HCT116 (cell line): Measurements from ENCODE around the gene DOCK3. TPM values are rescaled to one million over a fixed set of nuclear protein-coding genes. Genes with fewer than 3 reads are reported as not detected.

Experiments
- ATAC-seq: fragments of 200-7000 bp; cut with Tn5 transposase; 2 replicates; pipeline ENCODE4 v1.9.1; 2020; ENCODE audit warnings: mild to moderate bottlenecking, moderate library complexity
- BruUV-seq: library from RNA; stranded (reverse); fragments of 400-500 nt; replicated peaks from 2 replicates; lab custom pipeline; 2021; lab: Mats Ljungman, UMichigan
- CTCF ChIA-PET: fragments of 300-600 bp; sonication (Branson Sonifier 250); formaldehyde crosslinking; loops from one replicate; lab custom pipeline; 2021; ENCODE audit warnings: antibody characterized with exemption; lab: Charles Lee
- POLR2A ChIA-PET: fragments of 300-600, 350-600 bp; sonication (Branson Sonifier 250); formaldehyde crosslinking; loops from one replicate; lab custom pipeline; 2021; ENCODE audit warnings: antibody characterized with exemption; lab: Charles Lee
- RAD21 ChIA-PET, 2 experiments: fragments of 300-600 bp; sonication (Branson Sonifier 250); formaldehyde crosslinking; loops; one replicate each; lab custom pipeline; 2023; ENCODE audit warnings: low total read pairs in 2 of 2; ENCODE audit not compliant: uncharacterized antibody in 2 of 2, unreplicated experiment in 2 of 2, low non-redundant PET in 1 of 2; lab: Charles Lee
- DNase-seq: peaks from one replicate; pipeline ENCODE4 v3.0.0-alpha.2; 2010; ENCODE audit warnings: low read depth, low spot score
- H2AFZ ChIP-seq: fragments of 200-600 bp; shearing (Covaris generic), sonication (generic); 2 replicates; pipeline ENCODE4 v1.6.1; 2017; ENCODE audit warnings: low read depth, mixed run types, mixed read lengths, antibody characterized with exemption, low read length; ENCODE audit not compliant: poor library complexity, severe bottlenecking
- H3K27ac ChIP-seq: 2 replicates; pipeline ENCODE4 v1.5.1; 2012; ENCODE audit warnings: low read depth, low read length
- H3K27me3 ChIP-seq: fragments of 200-600 bp; sonication (generic); 2 replicates; pipeline ENCODE4 v1.6.1; 2016; ENCODE audit warnings: mixed run types, low read length, mixed read lengths; ENCODE audit not compliant: insufficient read depth
- H3K36me3 ChIP-seq, 2 experiments: fragments of 200-500 bp in 1 of 2; fragments of 200-600 bp in 1 of 2; sonication (Bioruptor generic) in 1 of 2; sonication (generic) in 1 of 2; 2 replicates each; pipeline versions ENCODE4 v1.5.1 to v1.6.1; 2014 to 2016; ENCODE audit warnings: low read length in 2 of 2, inconsistent platforms in 1 of 2, mixed read lengths in 1 of 2, mixed run types in 1 of 2; ENCODE audit not compliant: insufficient read depth in 2 of 2, control insufficient read depth in 1 of 2
- H3K4me1 ChIP-seq, 2 experiments: fragments of 200-600 bp in 1 of 2; sonication (generic) in 1 of 2; 2 replicates each; pipeline versions ENCODE4 v1.5.1 to v1.6.1; 2012 to 2017; ENCODE audit warnings: low read length in 2 of 2, inconsistent platforms in 1 of 2, mild to moderate bottlenecking in 1 of 2, mixed read lengths in 1 of 2, mixed run types in 1 of 2, moderate library complexity in 1 of 2; ENCODE audit not compliant: insufficient read depth in 2 of 2, control insufficient read depth in 1 of 2
- H3K4me2 ChIP-seq: fragments of 200-600 bp; sonication (generic); 2 replicates; pipeline ENCODE4 v1.6.1; 2017; ENCODE audit warnings: mixed run types, low read length, mixed read lengths
- H3K4me3 ChIP-seq, 2 experiments: fragments of 200-600 bp in 1 of 2; sonication (generic) in 1 of 2; replicated peaks in 1 of 2; 2 replicates each; pipeline ENCODE4 v1.5.1; 2011 to 2016; ENCODE audit warnings: low read length in 2 of 2, control low read depth in 1 of 2, low read depth in 1 of 2, mild to moderate bottlenecking in 1 of 2, mixed read lengths in 1 of 2, mixed run types in 1 of 2
- H3K79me2 ChIP-seq: fragments of 200-600 bp; sonication (generic); 2 replicates; pipeline ENCODE4 v1.6.1; 2017; ENCODE audit warnings: mild to moderate bottlenecking, mixed run types, low read length, moderate library complexity, mixed read lengths; ENCODE audit not compliant: insufficient read depth
- H3K9ac ChIP-seq: fragments of 200-600 bp; sonication (generic); 2 replicates; pipeline ENCODE4 v1.6.1; 2016; ENCODE audit warnings: low read length, mixed read lengths
- H3K9me2 ChIP-seq: fragments of 200-600 bp; sonication (generic), shearing (Covaris generic); 2 replicates; pipeline ENCODE4 v1.6.1; 2017; ENCODE audit warnings: mixed run types, mild to moderate bottlenecking, moderate library complexity; ENCODE audit not compliant: insufficient read depth
- H3K9me3 ChIP-seq, 2 experiments: fragments of 200-500 bp in 1 of 2; fragments of 200-600 bp in 1 of 2; sonication (Bioruptor generic) in 1 of 2; sonication (generic) in 1 of 2; 2 replicates each; pipeline ENCODE4 v1.6.1; 2014 to 2017; ENCODE audit warnings: low read length in 2 of 2, mixed read lengths in 2 of 2, inconsistent platforms in 1 of 2, low read depth in 1 of 2, mild to moderate bottlenecking in 1 of 2, mixed run types in 1 of 2, moderate library complexity in 1 of 2; ENCODE audit not compliant: control insufficient read depth in 1 of 2, insufficient read depth in 1 of 2
- H4K20me1 ChIP-seq: fragments of 200-600 bp; sonication (generic), shearing (Covaris generic); 2 replicates; pipeline ENCODE4 v1.6.1; 2017; ENCODE audit warnings: mixed run types, mild to moderate bottlenecking, moderate library complexity; ENCODE audit not compliant: insufficient read depth
- ELF1 ChIP-seq: IDR thresholded peaks from 2 replicates; pipeline ENCODE4 v1.6.1; 2012; ENCODE audit warnings: low read depth, borderline replicate concordance
- JUND ChIP-seq: IDR thresholded peaks from 2 replicates; pipeline ENCODE4 v1.6.1; 2012
- MAX ChIP-seq: IDR thresholded peaks from 2 replicates; pipeline ENCODE4 v1.6.1; 2012
- POLR2A ChIP-seq: IDR thresholded peaks from 2 replicates; pipeline ENCODE4 v1.7.0; 2011; ENCODE audit warnings: borderline replicate concordance; ENCODE audit not compliant: insufficient read depth, insufficient read length; ENCODE audit errors: extremely low read depth
- POLR2AphosphoS5 ChIP-seq: IDR thresholded peaks from 2 replicates; pipeline ENCODE4 v1.6.1; 2011; ENCODE audit warnings: mild to moderate bottlenecking, low read depth, low read length, moderate library complexity
- SIN3A ChIP-seq: IDR thresholded peaks from 2 replicates; pipeline ENCODE4 v1.6.1; 2012; ENCODE audit warnings: low read depth
- SP1 ChIP-seq: IDR thresholded peaks from 2 replicates; pipeline ENCODE4 v1.6.1; 2012; ENCODE audit warnings: low read depth
- SRF ChIP-seq: IDR thresholded peaks from 2 replicates; pipeline ENCODE4 v1.6.1; 2012; ENCODE audit warnings: low read depth
- ZNF274 ChIP-seq: fragments of 200-500 bp; sonication (Bioruptor generic); IDR thresholded peaks from 2 replicates; pipeline ENCODE4 v1.6.1; 2014; ENCODE audit warnings: mild to moderate bottlenecking, low read depth, low read length, inconsistent platforms
- intact Hi-C: fragments of 100-400 bp; cut with micrococcal nuclease; formaldehyde crosslinking; loops from 2 replicates; pipeline ENCODE4 v1.10.0; 2022
- total RNA-seq: library from RNA; stranded (reverse); gene quantifications from one replicate; pipeline ENCODE4 v1.2.1, GENCODE V29; 2021; ENCODE audit not compliant: unreplicated experiment
- TF ChIP-seq, protein P1 (sequence below), 3 experiments: fragments of 200-600 bp in 1 of 3; sonication (generic) in 1 of 3; IDR thresholded peaks in 2 of 3; conservative IDR thresholded peaks in 1 of 3; 2 replicates each; pipeline ENCODE4 v1.5.1; 2012 to 2017; ENCODE audit warnings: low read depth in 2 of 3, low read length in 2 of 3, antibody characterized with exemption in 1 of 3, borderline replicate concordance in 1 of 3, control low read depth in 1 of 3, mild to moderate bottlenecking in 1 of 3, mixed read lengths in 1 of 3, mixed run types in 1 of 3, moderate library complexity in 1 of 3; ENCODE audit not compliant: insufficient read depth in 1 of 3

The DOCK3 gene
- total RNA-seq, 1 experiment from 2014 or later = 4.2 TPM

DNA sequence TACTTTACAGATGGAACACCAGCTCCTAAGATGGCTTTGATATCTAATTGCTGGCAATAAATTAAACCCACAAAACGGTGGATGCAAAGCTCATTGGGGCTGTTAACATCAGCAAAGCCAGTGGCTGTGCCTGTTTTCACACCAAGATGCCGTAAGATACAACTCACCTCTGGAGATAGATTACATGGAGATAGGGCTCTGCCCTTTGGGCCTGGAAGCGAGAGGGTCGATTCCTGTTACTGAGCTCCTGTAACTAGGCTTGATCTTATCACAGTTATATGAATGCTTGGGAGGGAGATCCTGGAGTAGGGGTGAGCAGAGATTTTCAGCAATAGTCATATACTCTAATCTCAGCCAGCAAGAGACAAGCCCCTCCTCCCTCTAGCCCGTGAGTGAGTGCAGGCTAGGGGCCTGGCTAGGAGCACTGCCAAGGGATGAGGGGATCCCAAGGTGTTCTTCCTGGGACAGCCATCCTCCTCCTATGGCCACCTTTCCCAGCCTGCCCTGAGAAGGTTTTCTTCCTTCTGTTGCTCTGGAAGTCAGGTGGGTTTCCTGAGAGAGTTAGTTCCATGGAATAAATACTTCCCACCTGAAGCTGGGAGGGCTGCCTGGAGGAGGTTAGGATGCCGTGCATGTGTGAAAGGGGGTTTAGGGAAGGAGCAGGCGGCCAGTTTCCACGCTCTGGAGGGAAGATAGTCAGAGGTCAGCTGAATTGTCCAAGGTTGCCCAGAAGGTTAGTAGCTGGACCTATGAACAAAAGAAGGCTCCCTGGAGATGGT lies 18.1 kb upstream of the DOCK3 start:
- no peak for ATAC-seq
- BruUV-seq = no TSS peak
- DNase-seq = no peak
- ChIA-PET POLR2A (no interaction called here), RAD21 (no interaction called here), CTCF (interaction anchor here (0.9 kb wide), 1 partner anchor 19 kb away, joined by 3 read pairs; no protein-coding TSS in a partner anchor)
- intact Hi-C loops = no loop called here
- no peak overlapping the region for H3K4me2 ChIP-seq
- TF ChIP-seq ZNF274 = no peak
- TF ChIP-seq SRF = no peak
- no peak for TF ChIP-seq ELF1
- no peak for TF ChIP-seq SIN3A
- no peak for TF ChIP-seq JUND
- TF ChIP-seq, protein P1, sequence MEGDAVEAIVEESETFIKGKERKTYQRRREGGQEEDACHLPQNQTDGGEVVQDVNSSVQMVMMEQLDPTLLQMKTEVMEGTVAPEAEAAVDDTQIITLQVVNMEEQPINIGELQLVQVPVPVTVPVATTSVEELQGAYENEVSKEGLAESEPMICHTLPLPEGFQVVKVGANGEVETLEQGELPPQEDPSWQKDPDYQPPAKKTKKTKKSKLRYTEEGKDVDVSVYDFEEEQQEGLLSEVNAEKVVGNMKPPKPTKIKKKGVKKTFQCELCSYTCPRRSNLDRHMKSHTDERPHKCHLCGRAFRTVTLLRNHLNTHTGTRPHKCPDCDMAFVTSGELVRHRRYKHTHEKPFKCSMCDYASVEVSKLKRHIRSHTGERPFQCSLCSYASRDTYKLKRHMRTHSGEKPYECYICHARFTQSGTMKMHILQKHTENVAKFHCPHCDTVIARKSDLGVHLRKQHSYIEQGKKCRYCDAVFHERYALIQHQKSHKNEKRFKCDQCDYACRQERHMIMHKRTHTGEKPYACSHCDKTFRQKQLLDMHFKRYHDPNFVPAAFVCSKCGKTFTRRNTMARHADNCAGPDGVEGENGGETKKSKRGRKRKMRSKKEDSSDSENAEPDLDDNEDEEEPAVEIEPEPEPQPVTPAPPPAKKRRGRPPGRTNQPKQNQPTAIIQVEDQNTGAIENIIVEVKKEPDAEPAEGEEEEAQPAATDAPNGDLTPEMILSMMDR (IDR thresholded peaks at IDR 0.05 in 2 of 3, conservative IDR thresholded peaks at IDR 0.05 in 1 of 3; ENCODE audit: borderline replicate concordance in 1 of 3, insufficient read depth in 1 of 3, low read depth in 2 of 3, low read length in 2 of 3) = no peak
- TF ChIP-seq SP1 = no peak
- TF ChIP-seq MAX = no peak
- TF ChIP-seq POLR2AphosphoS5 = no peak
- TF ChIP-seq POLR2A = no peak
- H4K20me1 ChIP-seq = no peaks in the 10 kb centered on the region
- no peak overlapping the region for H3K27ac ChIP-seq
- H3K27me3 ChIP-seq = no peaks in the 10 kb centered on the region
- no peaks in the 10 kb centered on the region for H3K9me3 ChIP-seq
- no peak overlapping the region for H3K9ac ChIP-seq
- no peaks in the 10 kb centered on the region for H3K9me2 ChIP-seq
- H3K4me1 ChIP-seq = peaks cover 5 to 28% of the 10 kb centered on the region in 2 experiments
- no peaks in the 10 kb centered on the region for H3K79me2 ChIP-seq
- H3K4me3 ChIP-seq = no peak overlapping the region
- H2AFZ ChIP-seq = no peak overlapping the region
- H3K36me3 ChIP-seq = no peaks in the 10 kb centered on the region
